Subcutaneous adipose tissue (tissue), 4 donors: ENCODE results near the gene UNC93B1. TPM values are rescaled to one million over a fixed set of nuclear protein-coding genes. Genes with fewer than 3 reads are reported as not detected.

Experiments used
- total RNA-seq, 4 donors: library from RNA; depleted of rRNA; stranded (reverse); fragments of >200 nt; gene quantifications; one replicate each; pipeline ENCODE4 v1.1.0, GENCODE V29; 2016
- TF ChIP-seq, protein P1 (sequence below): fragments of 450-650 bp; IDR thresholded peaks from one replicate; pipeline ENCODE4 v1.5.1; 2016; ENCODE audit warnings: low read depth, mild to moderate bottlenecking, control low read depth, antibody characterized with exemption, moderate library complexity

UNC93B1 gene
- total RNA-seq, 4 donors from 2014 or later: 30.7 to 94.0 (median 47.4) TPM

DNA sequence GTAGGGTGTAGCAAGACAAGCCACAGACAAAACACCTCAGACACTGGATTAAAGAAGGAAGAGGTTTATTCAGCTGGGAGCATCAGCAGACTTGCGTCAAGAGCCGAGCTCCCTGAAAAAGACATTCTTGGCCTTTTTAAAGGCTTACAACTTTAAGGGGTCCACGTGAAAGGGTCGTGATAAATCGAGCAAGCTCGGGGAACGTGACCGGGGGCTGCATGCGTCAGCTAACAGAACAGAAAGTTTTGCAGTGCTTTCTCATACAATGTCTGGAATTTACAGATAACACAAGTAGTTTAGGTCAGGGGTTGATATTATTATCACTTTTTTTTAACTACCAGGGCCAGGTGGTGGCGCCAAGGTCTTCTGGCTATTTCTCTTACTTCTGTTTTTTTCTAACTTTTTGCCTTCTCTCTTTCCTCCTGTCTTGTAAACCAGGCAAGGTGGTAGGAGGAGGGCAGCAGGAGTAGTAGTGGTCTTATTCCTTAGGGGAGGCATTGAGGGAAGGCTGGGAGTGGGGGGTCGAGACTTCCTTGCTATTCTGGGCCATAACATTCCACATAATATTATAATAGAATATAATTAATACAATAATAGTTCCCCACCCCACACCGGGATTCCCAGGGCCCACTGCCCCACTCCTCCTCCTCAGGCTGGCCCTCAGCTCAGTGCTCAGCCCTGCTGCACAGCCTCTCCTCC is 5.6 kb upstream of the UNC93B1 start:
- TF ChIP-seq, protein P1, sequence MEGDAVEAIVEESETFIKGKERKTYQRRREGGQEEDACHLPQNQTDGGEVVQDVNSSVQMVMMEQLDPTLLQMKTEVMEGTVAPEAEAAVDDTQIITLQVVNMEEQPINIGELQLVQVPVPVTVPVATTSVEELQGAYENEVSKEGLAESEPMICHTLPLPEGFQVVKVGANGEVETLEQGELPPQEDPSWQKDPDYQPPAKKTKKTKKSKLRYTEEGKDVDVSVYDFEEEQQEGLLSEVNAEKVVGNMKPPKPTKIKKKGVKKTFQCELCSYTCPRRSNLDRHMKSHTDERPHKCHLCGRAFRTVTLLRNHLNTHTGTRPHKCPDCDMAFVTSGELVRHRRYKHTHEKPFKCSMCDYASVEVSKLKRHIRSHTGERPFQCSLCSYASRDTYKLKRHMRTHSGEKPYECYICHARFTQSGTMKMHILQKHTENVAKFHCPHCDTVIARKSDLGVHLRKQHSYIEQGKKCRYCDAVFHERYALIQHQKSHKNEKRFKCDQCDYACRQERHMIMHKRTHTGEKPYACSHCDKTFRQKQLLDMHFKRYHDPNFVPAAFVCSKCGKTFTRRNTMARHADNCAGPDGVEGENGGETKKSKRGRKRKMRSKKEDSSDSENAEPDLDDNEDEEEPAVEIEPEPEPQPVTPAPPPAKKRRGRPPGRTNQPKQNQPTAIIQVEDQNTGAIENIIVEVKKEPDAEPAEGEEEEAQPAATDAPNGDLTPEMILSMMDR: no peak

DNA sequence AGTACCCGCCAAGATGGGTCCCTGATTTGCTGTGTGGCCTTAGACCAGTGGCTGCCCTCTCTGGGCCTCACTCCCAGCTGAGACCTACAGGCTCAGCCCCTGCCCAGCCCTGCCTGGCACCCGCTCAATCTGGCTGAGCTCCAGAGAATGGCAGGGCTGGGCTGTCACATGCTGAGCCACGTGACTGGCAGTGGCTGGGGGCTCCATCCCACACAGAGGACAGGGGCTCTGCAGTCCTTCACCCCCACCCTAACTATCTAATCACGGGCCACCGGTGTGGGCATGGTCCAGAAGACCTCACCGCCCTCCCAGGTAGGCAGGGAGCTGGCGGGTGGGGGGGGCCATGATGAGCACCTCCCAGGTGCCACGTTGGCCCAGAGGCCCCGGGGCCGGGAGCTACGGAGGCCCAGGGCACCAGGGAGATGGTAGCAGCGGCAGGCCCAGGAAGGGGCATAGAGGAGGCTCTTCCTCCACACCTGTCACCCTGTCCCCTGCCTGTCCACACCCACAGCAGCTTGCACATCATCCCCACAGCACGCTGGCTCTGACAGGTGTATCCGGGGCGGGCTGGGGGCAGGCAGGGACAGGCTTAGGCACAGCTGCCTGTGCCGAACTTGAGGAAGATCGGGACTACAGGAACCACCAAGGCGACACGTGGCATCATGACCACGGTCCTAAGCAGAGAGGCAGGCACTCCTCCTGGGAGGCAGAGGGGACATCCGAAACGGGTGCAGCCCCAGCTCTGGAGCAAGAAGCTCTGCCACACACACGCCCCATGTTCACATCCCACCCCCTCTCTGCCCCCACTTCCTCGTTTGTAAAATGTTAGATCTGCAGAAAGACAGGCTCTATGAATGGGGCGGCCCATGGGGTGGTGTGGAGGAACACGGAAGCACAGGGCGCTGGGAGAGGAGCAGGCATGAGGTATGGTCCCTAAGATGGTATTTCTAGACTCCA is 4.8 kb upstream of the UNC93B1 start:
- TF ChIP-seq, protein P1: no peak

DNA sequence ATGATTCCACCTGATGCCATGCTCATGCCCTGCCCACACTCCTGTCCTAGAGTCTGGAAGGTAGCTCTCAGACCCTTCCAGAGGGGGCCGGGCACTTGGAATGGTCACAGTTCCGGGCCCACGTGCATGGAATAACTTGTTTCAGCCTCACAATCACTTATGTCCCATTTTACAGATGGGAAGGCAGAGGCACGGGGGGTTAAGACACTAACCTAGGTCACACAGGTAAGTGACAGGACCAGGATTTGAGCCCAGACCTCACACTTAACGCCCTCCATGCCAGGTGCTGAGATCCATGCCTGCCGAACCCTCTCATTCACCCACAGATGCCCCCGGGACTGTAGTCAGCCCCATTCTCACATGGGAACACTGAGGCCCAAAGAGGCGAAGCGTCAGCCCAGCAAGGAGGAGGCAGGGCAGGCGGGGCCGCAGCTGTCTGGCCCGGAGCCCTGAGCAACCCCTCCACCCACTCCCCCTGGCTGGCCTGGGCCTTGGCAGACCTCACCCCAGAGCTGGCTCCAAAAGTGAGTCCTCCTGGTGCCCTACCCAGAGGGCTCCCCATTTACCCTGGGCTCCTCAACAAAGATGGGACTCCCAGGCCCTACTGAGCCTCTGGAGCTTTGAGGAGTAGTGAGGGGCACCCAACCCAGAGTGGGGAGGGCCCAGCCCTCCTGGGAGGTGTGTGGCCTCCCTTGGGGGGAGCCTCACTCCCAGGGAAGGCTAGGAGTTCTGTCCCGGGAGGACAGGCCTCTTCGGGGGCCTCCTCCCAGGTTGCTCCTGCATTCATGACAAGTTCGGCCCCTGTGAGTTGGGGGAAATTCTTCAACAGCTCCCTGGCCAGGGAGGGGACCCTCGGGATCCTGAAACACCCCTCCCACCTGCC is 3.8 kb upstream of the UNC93B1 start:
- TF ChIP-seq, protein P1: no peak

DNA sequence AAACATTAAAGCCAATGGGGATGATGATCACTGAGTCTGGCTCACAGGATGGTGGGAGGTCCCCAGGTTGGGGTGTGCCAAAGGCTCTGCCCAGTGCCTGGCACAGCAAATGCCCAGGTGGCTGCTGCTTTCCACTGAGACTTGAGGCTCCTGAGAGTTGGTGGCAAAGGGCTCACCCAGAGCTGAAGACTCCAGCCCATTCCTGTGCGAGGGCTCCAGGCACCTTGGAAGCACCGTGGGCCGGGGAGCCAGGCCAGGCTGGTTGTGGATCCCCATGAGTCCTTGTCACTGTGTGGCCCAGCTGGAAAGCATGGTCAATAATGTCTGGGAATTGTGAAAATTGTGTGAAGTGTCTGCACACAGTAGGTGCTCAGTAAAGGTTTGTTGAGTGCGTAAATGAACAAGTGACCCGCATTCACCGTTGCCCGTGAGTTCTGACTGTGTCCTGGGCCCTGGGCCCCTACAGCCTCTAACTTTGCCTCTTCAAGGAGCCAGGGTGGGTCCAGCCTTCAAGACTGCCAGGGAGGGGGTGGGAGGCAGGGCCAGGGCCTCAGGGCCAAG is 2.8 kb upstream of the UNC93B1 start:
- TF ChIP-seq, protein P1: no peak

GRCh38 chr11:68004551-68005335 is 846 bp upstream of the UNC93B1 start:
- TF ChIP-seq, protein P1: no peak
